Eye (tissue), 1 donor: ENCODE data around the gene MANSC1.
"Not testable (repeated sequence)": the region's sequence is repeated elsewhere in the genome, so short reads cannot be mapped to it uniquely, and the experiment has no call there.

Source experiments
- DNase-seq: peaks from one replicate; pipeline ENCODE4 v3.0.0-alpha.2; 2015

MANSC1 gene

GRCh38 chr12:12319451-12320183 lies 30.4 kb downstream of the MANSC1 start:
- DNase-seq = no peak

GRCh38 chr12:12315838-12316237 lies 34.2 kb downstream of the MANSC1 start:
- no peak for DNase-seq

- not testable (repeated sequence) for DNase-seq
These were observed 39.3 kb downstream of the MANSC1 start for GRCh38 chr12:12310695-12311094.

- no peak for DNase-seq
These were observed 44.3 kb downstream of the MANSC1 start for GRCh38 chr12:12305568-12306300.

- DNase-seq = no peak
These were observed 47.1 kb downstream of the MANSC1 start for GRCh38 chr12:12302976-12303375.

- DNase-seq = no peak
These were observed 48.9 kb downstream of the MANSC1 start for GRCh38 chr12:12301122-12301521.

- no peak for DNase-seq
These were observed 52.7 kb downstream of the MANSC1 start for GRCh38 chr12:12297201-12297830.

GRCh38 chr12:12294215-12295005 lies 55.6 kb downstream of the MANSC1 start:
- DNase-seq = no peak

GRCh38 chr12:12290206-12290605 lies 59.8 kb downstream of the MANSC1 start:
- no peak for DNase-seq

GRCh38 chr12:12286441-12286840 lies 63.6 kb downstream of the MANSC1 start:
- DNase-seq = no peak

GRCh38 chr12:12282761-12283425 lies 67.1 kb downstream of the MANSC1 start:
- DNase-seq = no peak

GRCh38 chr12:12282202-12282601 lies 67.8 kb downstream of the MANSC1 start:
- no peak for DNase-seq

- DNase-seq = no peak
These were observed 68.9 kb downstream of the MANSC1 start for GRCh38 chr12:12281134-12281533.

GRCh38 chr12:12278899-12279298 lies 71.1 kb downstream of the MANSC1 start:
- no peak for DNase-seq
